ENCODE measurements around the gene CDK13. TPM values are rescaled to one million over a fixed set of nuclear protein-coding genes. Genes with fewer than 3 reads are reported as not detected.
A peak's percentile ranks its signal among the peaks of the same experiment; 100 is the strongest.

The CDK13 gene
- total RNA-seq, 2 experiments from 2014 or later = 29.6 to 30.5 TPM

- ChIA-PET POLR2A (no interaction called here), CTCF (interaction anchor here (2.3 kb wide), 1 partner anchor 28 kb away, joined by 6 read pairs; no protein-coding TSS in a partner anchor)
- Mint-ChIP-seq H3K27me3 (peaks cover 2% of the 10 kb centered on the region), H3K27ac (no peak overlapping the region), H3K4me3 (no peak overlapping the region), H3K9me3 (no peaks in the 10 kb centered on the region), H3K4me1 (ENCODE audit: low read depth) (no peaks in the 10 kb centered on the region), H3K36me3 (no peaks in the 10 kb centered on the region)
- intact Hi-C loops (cut with micrococcal nuclease) = no loop called here
- no peak for DNase-seq
These were observed 25.9 kb upstream of the CDK13 start for GRCh38 chr7:39924122-39924521.

GRCh38 chr7:39926111-39926510 is 23.9 kb upstream of the CDK13 start:
- ChIA-PET CTCF (no interaction called here), POLR2A (no interaction called here)
- Mint-ChIP-seq H3K4me1 (ENCODE audit: low read depth) (no peaks in the 10 kb centered on the region), H3K27me3 (peaks cover 3% of the 10 kb centered on the region), H3K27ac (no peak overlapping the region), H3K36me3 (no peaks in the 10 kb centered on the region), H3K9me3 (no peaks in the 10 kb centered on the region), H3K4me3 (no peak overlapping the region)
- no peak for DNase-seq
- intact Hi-C loops (cut with micrococcal nuclease) = no loop called here

- Mint-ChIP-seq H3K36me3 (no peaks in the 10 kb centered on the region), H3K4me3 (no peak overlapping the region), H3K9me3 (no peaks in the 10 kb centered on the region), H3K4me1 (ENCODE audit: low read depth) (no peaks in the 10 kb centered on the region), H3K27ac (no peak overlapping the region), H3K27me3 (peaks cover 2% of the 10 kb centered on the region)
- ChIA-PET POLR2A (no interaction called here), CTCF (interaction anchor here (0.5 to 1.0 kb wide), 2 partner anchors 23 to 125 kb away, joined by 3 read pairs; partner anchors contain the start of gene CDK13)
- DNase-seq = no peak
- intact Hi-C loops (cut with micrococcal nuclease) = no loop called here
These were observed 23.0 kb upstream of the CDK13 start for GRCh38 chr7:39927018-39927417.

- ChIA-PET CTCF (no interaction called here), POLR2A (no interaction called here)
- H3K27ac Mint-ChIP-seq = no peak overlapping the region
- peaks cover 2% of the 10 kb centered on the region for H3K27me3 Mint-ChIP-seq
- H3K4me3 Mint-ChIP-seq = no peak overlapping the region
- H3K36me3 Mint-ChIP-seq = no peaks in the 10 kb centered on the region
- no peak for DNase-seq
- no peaks in the 10 kb centered on the region for H3K4me1 Mint-ChIP-seq (ENCODE audit: low read depth)
- no peaks in the 10 kb centered on the region for H3K9me3 Mint-ChIP-seq
- intact Hi-C loops (cut with micrococcal nuclease) = no loop called here
These were observed 15.9 kb upstream of the CDK13 start for GRCh38 chr7:39934132-39934531.

DNA sequence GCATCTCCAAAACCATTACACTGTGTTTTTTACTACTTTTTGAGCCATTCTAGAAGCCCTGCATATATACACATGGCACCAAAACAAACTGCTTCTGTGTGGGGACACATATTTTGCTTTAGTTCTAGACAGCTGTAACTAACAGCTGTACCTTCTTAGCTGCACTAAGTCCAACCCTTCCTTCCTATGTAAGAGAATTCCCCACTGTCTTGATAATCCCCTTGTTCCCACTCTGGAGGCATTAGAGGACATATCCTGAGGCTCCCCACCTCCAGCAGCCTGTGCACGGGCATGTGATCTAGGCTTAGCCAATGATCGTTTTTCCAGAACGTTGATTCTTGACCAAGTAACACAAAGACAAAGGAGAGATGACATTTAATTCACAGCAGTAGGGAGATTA is 13.3 kb upstream of the CDK13 start:
- no peak overlapping the region for H3K4me3 Mint-ChIP-seq
- no peak for DNase-seq
- H3K36me3 Mint-ChIP-seq = no peaks in the 10 kb centered on the region
- intact Hi-C loops (cut with micrococcal nuclease) = no loop called here
- H3K4me1 Mint-ChIP-seq (ENCODE audit: low read depth) = no peaks in the 10 kb centered on the region
- no peaks in the 10 kb centered on the region for H3K27me3 Mint-ChIP-seq
- CTCF ChIA-PET = interaction anchor here (0.6 kb wide), 1 partner anchor 32 kb away, joined by 5 read pairs; no protein-coding TSS in a partner anchor
- no peak overlapping the region for H3K27ac Mint-ChIP-seq
- POLR2A ChIA-PET = no interaction called here
- no peaks in the 10 kb centered on the region for H3K9me3 Mint-ChIP-seq

DNA sequence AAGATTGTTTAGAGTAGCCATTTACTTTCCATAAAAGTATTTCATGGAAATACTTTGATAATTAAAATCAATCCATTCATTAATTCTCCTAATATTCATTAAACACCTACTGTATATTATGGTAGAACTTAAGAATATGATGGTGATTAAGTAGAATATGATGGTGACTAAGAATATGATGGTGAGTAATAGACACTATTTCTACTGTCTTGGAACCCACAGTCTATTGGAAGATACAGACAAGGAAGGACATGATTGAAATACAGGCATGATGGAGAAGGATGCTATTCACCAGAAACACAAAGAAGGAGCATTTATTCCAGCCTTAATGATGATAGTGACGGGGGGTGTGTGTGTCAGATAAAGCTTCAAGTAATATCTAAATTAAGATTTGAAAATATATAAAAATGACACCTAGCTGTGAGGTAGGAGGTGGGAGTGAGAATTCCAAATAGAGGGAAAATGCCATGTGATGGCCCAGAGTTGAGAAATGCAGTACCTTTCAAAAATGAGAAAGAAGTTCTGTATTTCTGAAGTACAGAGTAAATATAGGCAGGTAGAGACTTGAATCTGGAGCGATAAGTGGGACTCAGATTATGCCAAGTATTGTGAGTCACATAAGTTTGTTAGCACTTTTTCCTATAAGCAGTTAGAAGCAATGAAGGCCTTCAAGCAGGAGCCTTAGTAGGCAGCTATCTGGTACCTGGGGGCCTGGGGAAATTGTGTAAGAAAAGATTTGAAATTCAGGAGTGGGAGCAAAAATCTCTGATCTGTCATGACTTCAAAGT is 12.5 kb upstream of the CDK13 start:
- Mint-ChIP-seq H3K36me3 (no peaks in the 10 kb centered on the region), H3K4me3 (no peak overlapping the region), H3K27ac (no peak overlapping the region), H3K9me3 (no peaks in the 10 kb centered on the region), H3K27me3 (no peaks in the 10 kb centered on the region), H3K4me1 (ENCODE audit: low read depth) (no peaks in the 10 kb centered on the region)
- POLR2A ChIA-PET = no interaction called here
- CTCF ChIA-PET = interaction anchor here (0.6 kb wide), 1 partner anchor 33 kb away, joined by 5 read pairs; no protein-coding TSS in a partner anchor
- no peak for DNase-seq
- intact Hi-C loops (cut with micrococcal nuclease) = no loop called here

- ChIA-PET POLR2A (no interaction called here), CTCF (interaction anchor here (1.1 to 1.5 kb wide), 2 partner anchors 7 to 47 kb away, joined by 3 read pairs; partner anchors contain the start of gene CDK13)
- intact Hi-C loops (cut with micrococcal nuclease) = no loop called here
These were observed 7.2 kb upstream of the CDK13 start for GRCh38 chr7:39942883-39943282.

DNA sequence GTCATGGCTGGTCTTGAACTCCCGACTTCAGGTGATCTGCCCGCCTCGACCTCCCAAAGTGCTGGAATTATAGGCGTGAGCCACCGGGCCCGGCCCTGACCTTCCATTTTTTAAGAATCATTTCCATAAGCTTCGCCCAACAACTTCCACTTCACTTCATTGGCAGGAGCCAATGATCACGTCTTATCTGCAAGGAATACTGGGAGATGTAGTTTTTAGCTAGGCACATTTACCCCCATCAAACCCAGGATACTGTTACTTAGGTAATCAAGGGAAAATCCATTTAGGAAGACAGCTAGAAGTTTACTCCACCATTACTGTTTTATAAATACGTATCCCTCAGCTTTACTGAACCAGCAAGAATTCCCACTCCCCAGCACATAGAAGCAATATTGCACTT is 3.4 kb upstream of the CDK13 start:
- no peak for DNase-seq
- Mint-ChIP-seq H3K4me3 (no peak overlapping the region), H3K36me3 (peaks cover 6% of the 10 kb centered on the region), H3K4me1 (ENCODE audit: low read depth) (peaks cover 18% of the 10 kb centered on the region), H3K27me3 (peaks cover 5% of the 10 kb centered on the region), H3K27ac (no peak overlapping the region), H3K9me3 (no peaks in the 10 kb centered on the region)
- POLR2A ChIA-PET = no interaction called here
- CTCF ChIA-PET = interaction anchor here (1.3 to 2.2 kb wide), 2 partner anchors 11 to 50 kb away, joined by 3 to 9 read pairs; no protein-coding TSS in a partner anchor
- intact Hi-C loops (cut with micrococcal nuclease) = no loop called here

More at GRCh38 chr7:39942883-39943282, 7.2 kb upstream of the CDK13 start:
- H3K36me3 Mint-ChIP-seq = no peaks in the 10 kb centered on the region
- H3K4me1 Mint-ChIP-seq (ENCODE audit: low read depth) = peaks cover 6% of the 10 kb centered on the region
- no peak overlapping the region for H3K27ac Mint-ChIP-seq
- DNase-seq = no peak
- H3K27me3 Mint-ChIP-seq = no peaks in the 10 kb centered on the region
- H3K9me3 Mint-ChIP-seq = no peaks in the 10 kb centered on the region
- no peak overlapping the region for H3K4me3 Mint-ChIP-seq

DNA sequence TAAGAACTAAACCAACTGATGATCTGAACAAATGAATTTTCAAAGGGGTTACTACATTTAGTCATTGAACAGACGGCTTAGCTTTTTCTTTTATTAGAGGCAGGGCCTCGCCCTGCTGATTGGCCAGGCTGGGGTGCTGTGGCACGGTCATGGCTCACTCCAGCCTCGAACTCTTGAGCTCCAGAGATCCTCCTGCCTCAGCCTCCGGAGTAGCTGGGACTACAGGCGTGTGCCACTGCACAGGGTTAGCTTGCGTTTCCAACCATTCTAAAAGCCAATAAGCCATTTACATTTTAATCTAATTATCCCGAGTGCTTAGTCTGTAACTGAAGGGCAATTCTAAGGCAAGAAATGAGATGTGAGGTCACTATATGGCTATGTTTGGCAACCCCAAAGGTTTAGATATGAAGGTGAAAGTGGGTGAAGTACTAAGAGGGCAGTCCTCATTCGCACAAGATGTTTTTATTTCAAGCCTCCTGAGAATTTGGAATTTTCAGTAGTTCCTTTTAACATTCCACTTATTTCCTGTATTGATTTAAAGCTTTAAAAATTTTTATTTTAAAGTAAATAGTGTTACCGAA is 1.6 kb upstream of the CDK13 start:
- Mint-ChIP-seq H3K27me3 (peaks cover 5% of the 10 kb centered on the region), H3K4me3 (peak overlapping the region; percentile 100), H3K27ac (peak overlapping the region; percentile 100), H3K4me1 (ENCODE audit: low read depth) (peaks cover 23% of the 10 kb centered on the region), H3K36me3 (peaks cover 16% of the 10 kb centered on the region), H3K9me3 (no peaks in the 10 kb centered on the region)
- peak; percentile 42 for DNase-seq
- intact Hi-C loops (cut with micrococcal nuclease) = loop anchor here (2.0 kb wide), 1 partner anchor 216 kb away; no protein-coding TSS in a partner anchor
- ChIA-PET CTCF (interaction anchor here (0.6 to 5.5 kb wide), 8 partner anchors 45 to 368 kb away, joined by 3 to 46 read pairs (median 4); partner anchors contain the start of genes MPLKIP and SUGCT), POLR2A (interaction anchor here (0.7 to 1.2 kb wide), 3 partner anchors 30 to 213 kb away, joined by 3 to 6 read pairs (median 3); no protein-coding TSS in a partner anchor)

DNA sequence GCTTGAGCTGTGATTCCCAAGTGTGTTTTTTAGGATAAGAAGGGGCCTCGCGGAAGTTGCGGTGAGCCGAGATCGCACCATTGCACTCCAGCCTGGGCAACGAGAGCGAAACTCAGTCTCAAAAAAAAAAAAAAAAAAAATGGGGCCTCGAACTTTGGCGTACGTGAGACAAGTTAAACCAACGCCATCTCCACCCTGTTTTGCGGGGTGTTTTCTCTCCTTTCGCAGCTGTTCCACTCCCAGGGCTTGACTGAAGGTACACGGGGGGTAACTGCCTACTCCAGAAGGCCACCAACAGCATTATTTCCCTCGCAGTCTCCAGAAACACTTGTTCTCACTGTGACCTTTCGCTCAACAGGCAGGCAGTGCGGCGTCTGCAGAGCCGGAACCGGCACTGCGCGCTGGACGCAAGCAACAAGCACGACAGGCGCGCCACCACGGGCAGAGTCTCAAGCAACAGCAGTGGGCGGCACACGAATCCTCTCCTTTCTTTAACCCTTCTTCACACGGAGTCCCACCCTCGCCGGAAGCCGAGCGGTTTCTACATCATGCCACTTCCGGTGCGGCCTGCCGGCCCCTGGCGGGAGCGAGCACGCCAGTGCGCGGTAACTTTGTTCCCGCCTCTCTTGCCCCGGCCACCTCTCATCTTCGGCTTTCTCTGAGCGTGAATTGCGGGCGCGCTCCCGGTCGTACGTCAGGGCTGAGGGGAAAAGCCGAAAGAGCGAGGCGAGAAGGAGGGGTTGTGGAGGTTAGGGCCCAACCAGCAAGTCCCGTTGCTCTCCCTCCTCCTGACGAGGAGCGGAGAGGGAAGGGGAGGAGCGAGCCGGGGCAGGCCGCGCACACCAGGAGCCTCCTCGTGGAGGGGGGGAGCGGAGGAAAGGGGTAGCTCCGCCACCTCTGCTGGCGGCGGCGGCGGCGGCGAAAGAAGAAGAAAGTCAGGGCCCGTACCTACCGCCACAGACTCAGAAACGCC is 814 bp upstream of the CDK13 start:
- intact Hi-C loops (cut with micrococcal nuclease) = loop anchor here (1.0 to 2.0 kb wide), 4 partner anchors 185 to 360 kb away; partner anchors contain the start of genes MPLKIP and RALA
- Mint-ChIP-seq H3K9me3 (no peaks in the 10 kb centered on the region), H3K4me3 (peak overlapping the region; percentile 100), H3K4me1 (ENCODE audit: low read depth) (peaks cover 29% of the 10 kb centered on the region), H3K36me3 (peaks cover 16% of the 10 kb centered on the region), H3K27ac (peak overlapping the region; percentile 100), H3K27me3 (peaks cover 5% of the 10 kb centered on the region)
- ChIA-PET POLR2A (interaction anchor here (0.6 to 1.3 kb wide), 8 partner anchors 19 to 270 kb away, joined by 3 to 6 read pairs (median 4); partner anchors contain the start of genes MPLKIP and SUGCT), CTCF (interaction anchor here (1.0 to 5.5 kb wide), 7 partner anchors 7 to 369 kb away, joined by 3 to 46 read pairs (median 3); partner anchors contain the start of genes MPLKIP and SUGCT)
- DNase-seq = peak; percentile 99

DNA sequence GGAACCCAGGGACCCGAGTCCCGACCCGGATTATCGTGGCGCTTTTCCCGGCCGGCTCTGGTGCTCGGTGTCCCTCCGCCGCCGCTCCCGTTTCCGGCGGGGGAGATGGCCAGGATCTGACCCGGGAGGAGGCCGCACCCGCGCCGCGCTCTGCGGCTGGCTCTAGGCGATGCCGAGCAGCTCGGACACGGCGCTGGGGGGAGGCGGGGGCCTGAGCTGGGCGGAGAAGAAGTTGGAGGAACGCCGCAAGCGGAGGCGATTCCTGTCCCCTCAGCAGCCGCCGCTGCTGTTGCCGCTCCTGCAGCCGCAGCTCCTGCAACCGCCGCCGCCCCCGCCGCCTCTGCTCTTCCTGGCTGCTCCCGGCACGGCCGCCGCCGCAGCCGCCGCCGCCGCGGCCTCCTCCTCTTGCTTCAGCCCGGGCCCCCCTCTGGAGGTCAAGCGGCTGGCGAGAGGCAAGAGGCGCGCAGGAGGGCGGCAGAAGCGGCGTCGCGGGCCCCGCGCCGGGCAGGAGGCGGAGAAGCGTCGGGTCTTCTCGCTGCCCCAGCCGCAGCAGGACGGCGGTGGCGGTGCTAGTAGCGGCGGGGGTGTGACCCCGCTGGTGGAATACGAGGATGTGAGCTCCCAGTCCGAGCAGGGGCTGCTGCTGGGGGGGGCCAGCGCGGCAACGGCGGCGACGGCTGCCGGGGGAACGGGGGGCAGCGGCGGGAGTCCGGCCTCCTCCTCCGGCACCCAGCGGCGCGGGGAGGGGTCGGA is 593 bp downstream of the CDK13 start:
- ChIA-PET CTCF (interaction anchor here (0.7 to 5.5 kb wide), 6 partner anchors 8 to 184 kb away, joined by 3 to 46 read pairs (median 3); partner anchors contain the start of gene MPLKIP), POLR2A (interaction anchor here (0.7 to 1.3 kb wide), 4 partner anchors 17 to 184 kb away, joined by 3 to 6 read pairs (median 4); partner anchors contain the start of genes MPLKIP and SUGCT)
- DNase-seq = peak; percentile 59
- H3K9me3 Mint-ChIP-seq = no peaks in the 10 kb centered on the region
- intact Hi-C loops (cut with micrococcal nuclease) = loop anchor here (1.0 to 2.0 kb wide), 3 partner anchors 37 to 384 kb away; partner anchors contain the start of gene YAE1
- peaks cover 43% of the 10 kb centered on the region for H3K4me1 Mint-ChIP-seq (ENCODE audit: low read depth)
- peak overlapping the region; percentile 100 for H3K27ac Mint-ChIP-seq
- H3K27me3 Mint-ChIP-seq = peaks cover 5% of the 10 kb centered on the region
- H3K4me3 Mint-ChIP-seq = peak overlapping the region; percentile 100
- peaks cover 19% of the 10 kb centered on the region for H3K36me3 Mint-ChIP-seq

Measured in activated CD4-positive, alpha-beta memory T cell treated with anti-CD3 and anti-CD28 coated beads for 36 hours (primary cell).